ENCODE measurements around the gene ZMAT5.

Gene ZMAT5

GRCh38 chr22:29683536-29683935 is 83.3 kb downstream of the ZMAT5 start:
- DNase-seq (ENCODE audit: low read depth in 3 of 3) = no peak
